ENCODE results near the gene RGS3. TPM values are rescaled to one million over a fixed set of nuclear protein-coding genes. Genes with fewer than 3 reads are reported as not detected.

The RGS3 gene
- total and polyA plus RNA-seq, 10 donors = 17.5 to 122 (median 82.5) TPM

DNA sequence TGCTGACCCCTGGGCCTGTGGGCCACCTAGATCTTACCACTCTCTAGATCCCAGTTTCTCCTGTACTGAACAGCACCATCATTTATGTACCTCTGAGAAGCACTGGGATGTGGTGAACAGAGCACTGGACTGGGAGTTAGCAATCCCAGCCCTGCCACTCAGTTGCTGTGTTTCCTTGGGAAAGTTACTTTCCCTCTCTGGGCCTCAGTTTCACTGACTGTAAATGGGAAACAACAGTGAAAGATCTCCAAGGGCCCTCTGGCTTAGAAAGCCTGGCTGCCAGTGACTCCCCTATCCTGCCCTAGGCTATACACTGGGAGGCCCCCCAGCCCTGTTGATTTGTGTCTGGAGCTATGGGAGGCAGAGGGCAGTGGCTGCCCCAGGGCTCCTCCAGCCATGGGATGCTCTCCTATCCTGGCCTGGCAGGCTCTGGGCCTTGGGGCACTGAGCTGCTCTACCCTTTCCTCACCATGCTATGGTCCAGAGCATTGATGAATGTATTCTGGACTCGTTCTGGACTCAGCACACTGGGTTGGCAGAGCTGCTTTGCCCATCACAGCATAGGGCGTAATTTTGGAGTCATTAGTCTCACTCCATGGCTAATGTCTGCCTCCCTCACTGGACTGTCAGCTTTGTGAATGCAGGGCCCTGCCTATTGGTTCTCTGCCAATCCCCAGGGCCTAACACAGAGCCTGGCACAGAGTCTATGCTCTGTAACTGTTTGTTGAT lies 99.3 kb downstream of the RGS3 start:
- peak; percentile 59 for DNase-seq
- no peaks in the 10 kb centered on the region for H3K9me3 ChIP-seq
- H3K4me1 ChIP-seq = peaks cover 0 to 97% (median 58%) of the 10 kb centered on the region in 6 donors
- no peak overlapping the region for H3K4me3 ChIP-seq
- intact Hi-C loops (cut with DNase I; ENCODE audit: low total_unique reads) = no loop called here
- H3K36me3 ChIP-seq = peaks cover 0 to 6% (median 0%) of the 10 kb centered on the region in 6 donors
- no peaks in the 10 kb centered on the region for H3K27me3 ChIP-seq (replicated peaks in 1 of 7)
- 69 to 100% (median 76%) methylated on average over 2 of the region's 2 CpGs for WGBS, 5 donors
- H3K27ac ChIP-seq = peak overlapping the region in 2 of 8 donors; percentile 74 to 89
- TF ChIP-seq POLR2AphosphoS5 (IDR thresholded peaks at IDR 0.05) = no peak
- no peak for TF ChIP-seq CTCF (IDR thresholded peaks at IDR 0.05 in 8 of 11, conservative IDR thresholded peaks at IDR 0.05 in 3 of 11)
- TF ChIP-seq POLR2A (IDR thresholded peaks at IDR 0.05) = no peak

GRCh38 chr9:113563826-113564497 lies 100.4 kb downstream of the RGS3 start:
- 80 to 88% (median 87%) methylated on average over 5 of the region's 5 CpGs for WGBS, 5 donors
- DNase-seq = peak; percentile 41
- H3K4me3 ChIP-seq = no peak overlapping the region
- H3K4me1 ChIP-seq = peaks cover 0 to 97% (median 59%) of the 10 kb centered on the region in 6 donors
- no peaks in the 10 kb centered on the region for H3K9me3 ChIP-seq
- peak overlapping the region in 7 of 8 donors; percentile 74 to 89 (median 82) for H3K27ac ChIP-seq
- no peaks in the 10 kb centered on the region for H3K27me3 ChIP-seq (replicated peaks in 1 of 7)
- H3K36me3 ChIP-seq = peaks cover 0 to 17% (median 0%) of the 10 kb centered on the region in 6 donors
- TF ChIP-seq POLR2AphosphoS5 (IDR thresholded peaks at IDR 0.05) = no peak
- no peak for TF ChIP-seq POLR2A (IDR thresholded peaks at IDR 0.05)
- no peak for TF ChIP-seq CTCF (IDR thresholded peaks at IDR 0.05 in 8 of 11, conservative IDR thresholded peaks at IDR 0.05 in 3 of 11)
- intact Hi-C loops (cut with DNase I; ENCODE audit: low total_unique reads) = no loop called here

DNA sequence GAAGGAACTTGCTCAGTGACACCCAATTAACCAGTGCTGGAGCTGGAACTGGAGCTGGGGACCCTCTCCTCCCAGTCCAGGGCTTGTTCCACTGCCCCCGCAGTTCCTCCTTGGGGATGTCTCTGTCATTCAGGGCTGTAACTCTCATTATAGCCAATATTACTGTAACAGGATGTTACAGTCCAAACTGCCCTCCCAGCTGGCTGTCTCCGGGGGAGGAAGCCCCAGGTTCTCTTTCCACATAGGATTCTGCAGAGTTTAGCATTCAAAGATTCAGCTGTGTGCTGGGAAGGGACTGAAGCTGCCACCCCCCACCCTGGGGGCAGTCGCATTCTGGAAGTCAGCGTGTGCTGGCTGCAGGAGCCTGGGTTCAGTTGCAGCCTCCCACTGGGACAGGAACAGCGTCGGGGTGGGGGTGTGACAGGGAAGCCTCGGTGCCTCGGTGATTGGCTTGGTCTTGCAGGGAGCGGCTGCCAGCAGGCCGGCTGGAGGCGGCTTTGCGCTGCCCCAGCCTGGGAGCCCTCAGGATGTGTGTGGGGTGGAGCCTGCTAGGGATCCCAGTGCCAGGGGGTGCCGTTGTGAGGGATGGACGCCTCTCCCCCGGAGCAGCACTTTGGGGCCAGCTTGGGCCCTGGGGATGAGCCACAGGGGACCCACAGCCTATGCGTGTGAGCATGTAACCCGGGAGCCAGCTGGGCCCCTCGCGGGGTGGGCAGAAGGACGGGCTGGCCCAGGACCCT lies 101.1 kb downstream of the RGS3 start:
- intact Hi-C loops (cut with DNase I; ENCODE audit: low total_unique reads) = no loop called here
- Histone ChIP-seq H3K4me3 (peak overlapping the region in 7 of 8 donors; percentile 7 to 58 (median 36)), H3K36me3 (peaks cover 0 to 21% (median 0%) of the 10 kb centered on the region in 6 donors), H3K4me1 (peaks cover 0 to 95% (median 55%) of the 10 kb centered on the region in 6 donors), H3K27ac (peak overlapping the region in 7 of 8 donors; percentile 74 to 89 (median 82)), H3K9me3 (no peaks in the 10 kb centered on the region), H3K27me3 (replicated peaks in 1 of 7) (no peaks in the 10 kb centered on the region)
- 46 to 62% (median 56%) methylated on average over 11 to 20 of the region's 20 CpGs for WGBS, 5 donors
- DNase-seq = peak; percentile 80
- TF ChIP-seq CTCF (IDR thresholded peaks at IDR 0.05 in 8 of 11, conservative IDR thresholded peaks at IDR 0.05 in 3 of 11) = no peak
- peak in 1 of 3 donors; percentile 16 for TF ChIP-seq POLR2A (IDR thresholded peaks at IDR 0.05)
- peak; percentile 24 to 82 (median 78) for TF ChIP-seq POLR2AphosphoS5 (IDR thresholded peaks at IDR 0.05)
